B cell (primary cell): Measurements from ENCODE around the gene PDGFA. TPM values are rescaled to one million over a fixed set of nuclear protein-coding genes. Genes with fewer than 3 reads are reported as not detected.

Experiments used
- ATAC-seq: fragments of 200-7000 bp; cut with Tn5 transposase; one replicate; pipeline ENCODE4 v1.10.0; 2021; ENCODE audit warnings: low read depth, mild to moderate bottlenecking, moderate number of reproducible peaks, moderate library complexity
- CTCF ChIA-PET: fragments of 350-600 bp; sonication (Branson Sonifier 250); formaldehyde crosslinking; loops from one replicate; lab custom pipeline; 2021; ENCODE audit warnings: antibody characterized with exemption, inconsistent platforms; lab: Charles Lee
- POLR2A ChIA-PET: fragments of 350-600 bp; sonication (Branson Sonifier 250); formaldehyde crosslinking; loops from one replicate; lab custom pipeline; 2021; ENCODE audit warnings: antibody characterized with exemption; lab: Charles Lee
- DNase-seq: peaks from one replicate; pipeline ENCODE4 v3.0.0; 2013
- H2AFZ ChIP-seq: 2 replicates; pipeline ENCODE4 v1.6.1; 2012; ENCODE audit warnings: mild to moderate bottlenecking, low read depth, low read length; ENCODE audit not compliant: insufficient read depth, poor library complexity, severe bottlenecking
- H3K27ac ChIP-seq, 2 donors: 1 replicate in 1 of 2; 2 replicates in 1 of 2; pipeline ENCODE4 v1.5.1; 2012 to 2013; ENCODE audit warnings: low read length in 2 of 2, mild to moderate bottlenecking in 2 of 2, moderate library complexity in 1 of 2
- H3K27me3 ChIP-seq, 4 experiments: fragments of 200-600 bp in 1 of 4; sonication (generic) in 1 of 4; replicated peaks in 1 of 4; 1 replicate in 2 of 4; 2 replicates in 2 of 4; pipeline versions ENCODE4 v1.6.1 to v1.7.0; 2013 to 2016; ENCODE audit warnings: low read length in 3 of 4, mild to moderate bottlenecking in 2 of 4, mixed read lengths in 1 of 4, moderate library complexity in 1 of 4; ENCODE audit not compliant: insufficient read depth in 4 of 4, control insufficient read depth in 3 of 4; ENCODE audit errors: control extremely low read depth in 1 of 4
- H3K36me3 ChIP-seq, 2 experiments: replicated peaks in 1 of 2; 1 replicate in 1 of 2; 2 replicates in 1 of 2; pipeline versions ENCODE4 v1.6.1 to v1.7.1; 2013; ENCODE audit warnings: low read length in 1 of 2; ENCODE audit not compliant: insufficient read depth in 2 of 2, control insufficient read depth in 1 of 2; ENCODE audit errors: control extremely low read depth in 1 of 2, extremely low read depth in 1 of 2
- H3K4me1 ChIP-seq, 2 donors: fragments of 200-600 bp in 1 of 2; sonication (generic) in 1 of 2; 1 replicate in 1 of 2; 2 replicates in 1 of 2; pipeline versions ENCODE4 v1.5.1 to v1.6.1; 2013 to 2017; ENCODE audit warnings: low read length in 2 of 2; ENCODE audit not compliant: control insufficient read depth in 2 of 2, insufficient read depth in 2 of 2
- H3K4me2 ChIP-seq: replicated peaks from 2 replicates; pipeline ENCODE3; 2012; ENCODE audit warnings: mild to moderate bottlenecking, low read depth, low read length; ENCODE audit not compliant: poor library complexity, severe bottlenecking
- H3K4me3 ChIP-seq, 5 experiments: fragments of 200-600 bp in 1 of 5; sonication (generic) in 1 of 5; 1 replicate in 3 of 5; 2 replicates in 2 of 5; pipeline versions ENCODE4 v1.5.1 to v1.7.0; 2011 to 2016; ENCODE audit warnings: low read length in 4 of 5, mild to moderate bottlenecking in 4 of 5, low read depth in 2 of 5, control low read depth in 1 of 5, moderate library complexity in 1 of 5; ENCODE audit not compliant: insufficient read depth in 1 of 5; ENCODE audit errors: control extremely low read depth in 1 of 5, extremely low read depth in 1 of 5
- H3K79me2 ChIP-seq: fragments of 200-600 bp; sonication (generic); one replicate; pipeline ENCODE4 v1.6.0; 2016; ENCODE audit warnings: low read length; ENCODE audit not compliant: control insufficient read depth, insufficient read depth
- H3K9ac ChIP-seq: fragments of 200-600 bp; sonication (generic); 2 replicates; pipeline ENCODE4 v1.6.1; 2017; ENCODE audit warnings: mild to moderate bottlenecking, low read length, moderate library complexity
- H3K9me3 ChIP-seq, 3 donors: one replicate each; pipeline versions ENCODE4 v1.6.1 to v1.7.1; 2013; ENCODE audit warnings: low read length in 2 of 3; ENCODE audit not compliant: control insufficient read depth in 2 of 3, insufficient read depth in 1 of 3; ENCODE audit errors: control extremely low read depth in 1 of 3
- H4K20me1 ChIP-seq: 2 replicates; pipeline ENCODE4 v1.6.0; 2012; ENCODE audit warnings: mild to moderate bottlenecking, low read length; ENCODE audit not compliant: insufficient read depth, control insufficient read depth, poor library complexity, severe bottlenecking
- H3K27ac Mint-ChIP-seq: one replicate; pipeline ENCODE4 v1.8.0; 2021; ENCODE audit warnings: mixed read lengths
- H3K27me3 Mint-ChIP-seq: one replicate; pipeline ENCODE4 v1.8.0; 2021; ENCODE audit warnings: mixed read lengths
- H3K4me1 Mint-ChIP-seq: one replicate; pipeline ENCODE4 v1.8.0; 2021; ENCODE audit warnings: mixed read lengths
- H3K4me3 Mint-ChIP-seq: one replicate; pipeline ENCODE4 v1.8.0; 2021; ENCODE audit warnings: mixed read lengths
- H3K9me3 Mint-ChIP-seq: one replicate; pipeline ENCODE4 v1.8.0; 2022; ENCODE audit warnings: mixed read lengths; ENCODE audit not compliant: insufficient read depth
- CTCF ChIP-seq: fragments of 200-600 bp; IDR thresholded peaks from one replicate; pipeline ENCODE4 v1.8.0; 2022; ENCODE audit warnings: antibody characterized with exemption, mild to moderate bottlenecking
- EZH2 ChIP-seq: IDR thresholded peaks from 2 replicates; pipeline ENCODE4 v1.6.1; 2012; ENCODE audit warnings: borderline replicate concordance, low read depth, mild to moderate bottlenecking, moderate library complexity, low read length; ENCODE audit not compliant: insufficient read depth, poor library complexity, severe bottlenecking
- WGBS: methylation state at CpG from one replicate; pipeline ENCODE4 v1.1.5; 2013; ENCODE audit warnings: missing lambda C conversion rate; ENCODE audit not compliant: insufficient coverage; 5-methylcytosine and 5-hydroxymethylcytosine counted together
- intact Hi-C: fragments of 100-400 bp; cut with micrococcal nuclease; formaldehyde crosslinking; loops from one replicate; pipeline ENCODE4 v1.10.0; 2022
- polyA plus RNA-seq: library from polyadenylated mRNA; depleted of rRNA; stranded (reverse); fragments of >200 nt; gene quantifications from 2 replicates; pipeline ENCODE4 v1.2.3, GENCODE V29; 2012
- total RNA-seq, 2 donors: library from RNA; stranded (reverse); fragments of 120-200 nt in 1 of 2; gene quantifications; 1 replicate in 1 of 2; 2 replicates in 1 of 2; pipeline versions ENCODE4 v1.2.3 to v1.2.4, GENCODE V29; 2013 to 2022

Gene PDGFA
- total and polyA plus RNA-seq, 2 donors (not counting 1 experiment from before 2014, with no cell fraction given) = 0.36 to 1.5 TPM

- intact Hi-C loops = no loop called here
- peak; percentile 25 for DNase-seq
- H3K27me3 ChIP-seq = peaks cover 0 to 20% (median 8%) of the 10 kb centered on the region in 4 experiments
- peak overlapping the region in 1 of 5 experiments; percentile 12 for H3K4me3 ChIP-seq
- H3K27ac ChIP-seq = no peak overlapping the region
- H3K4me2 ChIP-seq = peak overlapping the region; percentile 90
- ChIA-PET POLR2A (no interaction called here), CTCF (no interaction called here)
- H3K9me3 ChIP-seq = peaks cover 0 to 8% (median 0%) of the 10 kb centered on the region in 3 donors
- Mint-ChIP-seq H3K27ac (no peak overlapping the region), H3K9me3 (no peaks in the 10 kb centered on the region), H3K4me3 (no peak overlapping the region), H3K27me3 (peaks cover 15% of the 10 kb centered on the region), H3K4me1 (peaks cover 17% of the 10 kb centered on the region)
- ATAC-seq = no peak
- H4K20me1 ChIP-seq = no peaks in the 10 kb centered on the region
- H3K4me1 ChIP-seq = peaks cover 23 to 28% of the 10 kb centered on the region in 2 donors
- H3K79me2 ChIP-seq = no peaks in the 10 kb centered on the region
- no peak for TF ChIP-seq CTCF
- no peaks in the 10 kb centered on the region for H3K36me3 ChIP-seq
- H2AFZ ChIP-seq = no peak overlapping the region
- WGBS = 5% methylated on average over 78 of the region's 83 CpGs
- H3K9ac ChIP-seq = peak overlapping the region; percentile 26
Measured at GRCh38 chr7:516606-517456, 2.8 kb downstream of the PDGFA start.

- Histone ChIP-seq H3K4me3 (no peak overlapping the region), H3K4me1 (peaks cover 17 to 22% of the 10 kb centered on the region in 2 donors), H3K79me2 (no peaks in the 10 kb centered on the region), H3K27ac (no peak overlapping the region), H4K20me1 (no peaks in the 10 kb centered on the region), H2AFZ (no peak overlapping the region), H3K4me2 (no peak overlapping the region), H3K9me3 (peaks cover 0 to 4% (median 0%) of the 10 kb centered on the region in 3 donors), H3K27me3 (peaks cover 0 to 14% (median 6%) of the 10 kb centered on the region in 4 experiments), H3K9ac (no peak overlapping the region), H3K36me3 (no peaks in the 10 kb centered on the region)
- H3K27ac Mint-ChIP-seq = no peak overlapping the region
- intact Hi-C loops = no loop called here
- POLR2A ChIA-PET = no interaction called here
- CTCF ChIA-PET = no interaction called here
- no peak for ATAC-seq
- no peak for TF ChIP-seq CTCF
- no peak for TF ChIP-seq EZH2
- peaks cover 15% of the 10 kb centered on the region for H3K27me3 Mint-ChIP-seq
- no peaks in the 10 kb centered on the region for H3K9me3 Mint-ChIP-seq
- peaks cover 12% of the 10 kb centered on the region for H3K4me1 Mint-ChIP-seq
- H3K4me3 Mint-ChIP-seq = no peak overlapping the region
- no peak for DNase-seq
- 70% methylated on average over 4 of the region's 13 CpGs for WGBS
Measured at GRCh38 chr7:516216-516605, 3.4 kb downstream of the PDGFA start.
